Natural killer cell treated with Interleukin-12 subunit alpha and Interleukin-12 subunit beta and Interleukin-15 and Interleukin-18, amount 100 ng/mL, for 72 hours (primary cell): ENCODE data around the gene PLA2G5. TPM values are rescaled to one million over a fixed set of nuclear protein-coding genes. Genes with fewer than 3 reads are reported as not detected.

ENCODE experiments used
- ATAC-seq, 2 donors: fragments of 150-1000 bp; cut with Tn5 transposase in 1 of 2; sonication (Bioruptor Pico), chemical (Tn5 transposase) in 1 of 2; 2 replicates each; pipeline ENCODE4 v1.10.0; 2021
- DNase-seq: peaks from one replicate; pipeline ENCODE4 v3.0.0; 2022; ENCODE audit warnings: low spot score
- H3K27ac Mint-ChIP-seq, 2 donors: 1 replicate in 1 of 2; 2 replicates in 1 of 2; pipeline ENCODE4 v1.8.0; 2022; ENCODE audit warnings: mixed read lengths in 2 of 2, mild to moderate bottlenecking in 1 of 2, moderate library complexity in 1 of 2
- H3K27me3 Mint-ChIP-seq, 2 donors: 1 replicate in 1 of 2; 2 replicates in 1 of 2; pipeline ENCODE4 v1.8.0; 2022; ENCODE audit warnings: mixed read lengths in 2 of 2
- H3K36me3 Mint-ChIP-seq: one replicate; pipeline ENCODE4 v1.8.0; 2022; ENCODE audit warnings: mixed read lengths
- H3K4me1 Mint-ChIP-seq, 2 donors: 1 replicate in 1 of 2; 2 replicates in 1 of 2; pipeline ENCODE4 v1.8.0; 2022; ENCODE audit warnings: low read depth in 2 of 2, mixed read lengths in 2 of 2, mild to moderate bottlenecking in 1 of 2
- H3K4me3 Mint-ChIP-seq: one replicate; pipeline ENCODE4 v1.8.0; 2022; ENCODE audit warnings: mixed read lengths
- H3K9me3 Mint-ChIP-seq: 2 replicates; pipeline ENCODE4 v1.8.0; 2022; ENCODE audit warnings: mixed read lengths
- total RNA-seq, 2 donors: library from RNA; stranded (reverse); gene quantifications; one replicate each; pipeline ENCODE4 v1.2.3, GENCODE V29; 2022

Gene PLA2G5
- total RNA-seq, 2 donors from 2014 or later: not detected

DNA sequence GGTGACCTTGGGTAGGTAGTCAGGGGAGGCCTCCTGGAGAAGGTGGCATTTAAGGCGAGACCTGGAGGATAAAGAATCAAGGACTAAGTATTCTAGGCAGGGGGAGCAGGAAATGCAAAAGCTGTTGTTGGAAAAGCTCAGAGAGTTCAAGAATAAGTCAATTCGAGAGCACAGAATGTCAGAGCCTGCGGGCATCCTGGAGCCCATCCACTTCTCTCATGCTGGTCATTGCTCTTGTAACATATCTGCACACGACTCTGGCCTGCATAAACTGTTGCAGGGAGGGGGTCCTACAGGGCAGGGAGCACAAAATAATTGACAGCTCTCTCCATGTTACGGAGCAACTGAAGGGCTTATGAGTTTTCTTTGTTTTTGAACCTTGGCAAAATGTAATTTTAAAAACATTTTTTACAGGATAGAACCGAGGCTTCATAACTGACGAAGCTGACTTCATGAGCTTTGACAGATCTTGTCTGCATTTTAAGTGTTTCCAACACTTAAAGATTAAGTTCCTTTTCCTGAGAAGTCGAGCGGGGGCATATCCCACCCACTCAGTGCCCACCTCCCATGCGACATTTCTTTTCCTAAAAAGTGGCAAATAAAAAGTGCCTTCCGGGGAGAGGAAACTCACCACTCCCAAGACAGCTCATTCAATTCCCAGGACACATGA lies 4.2 kb downstream of the PLA2G5 start:
- no peak overlapping the region for H3K4me3 Mint-ChIP-seq
- peaks cover 28 to 31% of the 10 kb centered on the region in 2 donors for H3K27me3 Mint-ChIP-seq
- H3K36me3 Mint-ChIP-seq: no peaks in the 10 kb centered on the region
- no peak for ATAC-seq
- H3K4me1 Mint-ChIP-seq: peaks cover 9 to 11% of the 10 kb centered on the region in 2 donors
- H3K9me3 Mint-ChIP-seq: no peaks in the 10 kb centered on the region
- no peak for DNase-seq
- H3K27ac Mint-ChIP-seq: no peak overlapping the region

DNA sequence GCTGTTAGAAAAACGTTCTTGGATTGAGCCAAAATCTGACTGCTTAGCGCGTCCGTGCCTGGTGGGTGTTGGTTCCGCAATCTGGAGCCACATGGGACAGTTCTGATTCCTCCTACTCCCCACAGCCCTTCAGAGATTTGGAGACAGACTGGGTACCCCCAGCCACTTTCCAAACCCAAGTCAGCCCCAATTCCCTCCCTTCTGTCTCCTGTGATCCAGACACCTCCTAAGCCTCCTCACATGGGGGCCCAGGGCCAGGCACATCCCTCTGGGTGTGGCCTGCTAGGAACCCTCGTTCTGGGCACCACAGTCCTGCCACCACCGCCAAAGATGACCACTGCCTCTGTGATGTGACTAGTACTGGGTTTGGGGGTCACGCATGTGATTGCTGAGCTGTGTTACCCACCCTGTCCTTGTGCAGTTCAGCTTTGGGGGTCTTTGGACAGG lies 4.8 kb downstream of the PLA2G5 start:
- DNase-seq (no peak), ATAC-seq (no peak)
- H3K27me3 Mint-ChIP-seq: peaks cover 31 to 34% of the 10 kb centered on the region in 2 donors
- no peaks in the 10 kb centered on the region for H3K36me3 Mint-ChIP-seq
- no peak overlapping the region for H3K27ac Mint-ChIP-seq
- peaks cover 11% of the 10 kb centered on the region in 2 donors for H3K4me1 Mint-ChIP-seq
- no peak overlapping the region for H3K4me3 Mint-ChIP-seq
- no peaks in the 10 kb centered on the region for H3K9me3 Mint-ChIP-seq

DNA sequence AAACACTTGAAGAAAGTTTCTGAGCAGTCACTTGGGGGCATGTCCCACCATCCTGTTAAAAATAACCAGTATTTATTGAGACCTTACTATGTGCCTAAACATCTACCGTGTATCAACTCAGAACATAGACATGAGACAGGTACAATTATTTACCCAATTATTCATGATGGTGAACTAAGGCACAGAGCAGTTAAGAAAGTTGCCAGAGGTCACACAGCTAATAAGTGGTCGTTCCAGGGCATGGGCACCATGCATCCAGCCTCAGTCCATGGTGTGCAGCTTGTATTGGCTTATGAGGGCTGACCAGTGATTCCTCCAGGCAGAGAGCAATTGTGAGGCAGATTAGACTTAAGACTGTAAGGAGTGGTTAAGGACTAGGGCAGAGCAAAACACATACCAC lies 5.4 kb downstream of the PLA2G5 start:
- Mint-ChIP-seq H3K36me3 (no peaks in the 10 kb centered on the region), H3K4me1 (peaks cover 12 to 14% of the 10 kb centered on the region in 2 donors), H3K27ac (no peak overlapping the region), H3K9me3 (no peaks in the 10 kb centered on the region), H3K27me3 (peaks cover 31 to 37% of the 10 kb centered on the region in 2 donors), H3K4me3 (no peak overlapping the region)
- DNase-seq (no peak), ATAC-seq (no peak)

DNA sequence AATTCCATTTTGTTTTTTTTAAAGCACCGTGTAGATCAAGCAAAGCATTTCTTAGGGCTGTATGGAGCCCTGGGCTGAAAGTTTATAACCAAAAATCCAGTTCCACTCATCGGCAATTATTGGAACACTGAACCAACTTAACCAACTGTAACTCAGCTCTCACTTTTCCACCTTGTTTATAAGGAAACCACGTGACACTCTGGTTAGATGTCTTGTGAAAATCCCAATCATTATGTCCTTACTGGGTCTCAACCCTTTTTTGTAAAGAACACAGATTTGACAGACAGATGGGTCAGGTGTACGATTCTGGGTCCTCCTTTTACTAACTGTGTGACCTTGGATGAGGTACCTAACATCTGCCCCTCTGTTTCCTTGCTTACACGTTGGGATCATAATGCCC lies 6.2 kb downstream of the PLA2G5 start:
- Mint-ChIP-seq H3K27me3 (peaks cover 31 to 37% of the 10 kb centered on the region in 2 donors), H3K4me3 (no peak overlapping the region), H3K36me3 (no peaks in the 10 kb centered on the region), H3K27ac (no peak overlapping the region), H3K4me1 (peaks cover 21 to 23% of the 10 kb centered on the region in 2 donors), H3K9me3 (no peaks in the 10 kb centered on the region)
- ATAC-seq (no peak), DNase-seq (no peak)

DNA sequence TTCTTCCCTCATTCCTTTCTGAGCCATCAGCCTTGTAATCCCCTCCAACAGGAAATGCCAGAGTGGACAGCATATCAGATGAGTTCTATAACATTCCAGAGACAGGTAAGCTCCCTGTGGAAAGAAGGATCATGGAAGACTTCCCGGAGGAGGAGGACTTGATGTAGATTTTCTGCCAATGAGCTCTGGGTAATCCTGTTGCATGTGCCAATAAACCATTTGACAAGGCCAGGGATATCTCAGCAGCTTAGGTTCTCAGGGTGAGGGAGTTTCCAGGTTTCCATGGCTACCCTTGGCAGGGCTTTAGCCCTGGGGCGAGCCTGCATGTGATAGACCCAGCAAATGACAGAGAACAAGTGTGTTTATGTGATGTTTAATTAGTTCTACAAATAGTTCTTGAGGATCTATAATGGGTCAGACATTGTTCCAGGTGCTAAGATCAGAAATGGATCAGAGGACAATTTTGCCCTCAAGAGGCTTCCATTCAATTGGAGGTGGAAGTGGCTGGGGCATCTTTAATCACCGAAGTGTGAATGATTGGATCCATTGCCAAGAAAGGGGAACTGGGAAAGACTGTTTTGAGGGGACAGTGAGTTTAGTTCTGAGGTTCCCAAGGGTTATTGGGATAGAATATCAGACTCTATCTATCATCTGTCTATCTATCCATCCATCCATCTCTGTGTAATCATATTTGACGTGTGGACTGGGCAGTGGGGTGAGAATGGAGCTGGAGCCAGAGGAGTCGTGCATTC lies 6.9 kb downstream of the PLA2G5 start:
- peaks cover 31 to 37% of the 10 kb centered on the region in 2 donors for H3K27me3 Mint-ChIP-seq
- no peaks in the 10 kb centered on the region for H3K9me3 Mint-ChIP-seq
- peaks cover 25 to 28% of the 10 kb centered on the region in 2 donors for H3K4me1 Mint-ChIP-seq
- no peaks in the 10 kb centered on the region for H3K36me3 Mint-ChIP-seq
- H3K27ac Mint-ChIP-seq: no peak overlapping the region
- DNase-seq: peak; percentile 5
- no peak overlapping the region for H3K4me3 Mint-ChIP-seq
- ATAC-seq: no peak

DNA sequence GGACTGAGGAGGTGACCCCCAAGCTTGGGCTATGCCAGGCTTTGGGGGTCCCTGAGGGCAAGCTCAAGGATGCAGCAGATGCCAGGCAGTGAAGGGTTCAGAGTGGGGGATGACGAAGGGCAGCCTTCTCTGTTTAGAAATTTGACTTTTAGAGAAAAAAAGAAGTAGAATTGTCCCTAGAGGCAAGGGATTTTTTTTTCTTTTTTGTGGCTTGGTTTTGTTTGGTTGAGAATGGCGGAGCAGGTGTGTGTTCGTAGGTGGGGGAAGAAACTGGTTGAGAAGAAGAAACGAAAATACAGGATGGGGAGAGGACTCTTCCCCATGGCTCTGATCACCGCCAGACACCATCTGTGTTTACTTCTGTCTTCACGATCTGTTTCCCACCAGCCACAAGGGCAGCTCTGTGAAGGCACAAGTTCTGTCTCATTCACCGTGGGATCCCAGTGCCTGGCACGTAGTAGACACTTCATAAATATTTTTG lies 8.2 kb downstream of the PLA2G5 start:
- no peak for ATAC-seq
- H3K4me3 Mint-ChIP-seq: no peak overlapping the region
- H3K36me3 Mint-ChIP-seq: no peaks in the 10 kb centered on the region
- peak; percentile 51 for DNase-seq
- no peaks in the 10 kb centered on the region for H3K9me3 Mint-ChIP-seq
- H3K27ac Mint-ChIP-seq: peak overlapping the region; percentile 21 to 24
- H3K4me1 Mint-ChIP-seq: peaks cover 25 to 29% of the 10 kb centered on the region in 2 donors
- peaks cover 33 to 37% of the 10 kb centered on the region in 2 donors for H3K27me3 Mint-ChIP-seq

DNA sequence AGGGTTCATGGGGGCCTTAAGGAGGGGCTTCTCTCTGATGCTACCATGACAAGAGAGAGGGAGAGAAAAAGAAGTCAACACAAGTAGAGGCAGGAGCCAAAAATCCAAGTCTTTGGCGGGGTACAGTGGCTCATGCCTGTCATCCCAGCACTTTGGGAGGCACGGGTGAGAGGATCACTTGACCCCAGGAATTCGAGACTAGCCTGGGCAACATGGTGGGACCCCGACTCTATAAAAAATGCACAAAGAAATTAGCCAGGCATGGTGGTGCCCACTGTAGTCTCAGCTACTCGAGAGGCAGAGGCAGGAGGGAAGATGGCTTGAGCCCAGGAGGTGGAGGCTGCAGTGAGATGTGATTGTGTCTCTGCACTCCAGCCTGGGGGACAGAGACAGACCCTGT lies 8.7 kb downstream of the PLA2G5 start:
- no peak for ATAC-seq
- H3K4me1 Mint-ChIP-seq: peaks cover 25 to 29% of the 10 kb centered on the region in 2 donors
- H3K36me3 Mint-ChIP-seq: no peaks in the 10 kb centered on the region
- H3K9me3 Mint-ChIP-seq: no peaks in the 10 kb centered on the region
- peaks cover 33 to 37% of the 10 kb centered on the region in 2 donors for H3K27me3 Mint-ChIP-seq
- peak overlapping the region; percentile 21 to 24 for H3K27ac Mint-ChIP-seq
- no peak overlapping the region for H3K4me3 Mint-ChIP-seq
- DNase-seq: peak; percentile 25

DNA sequence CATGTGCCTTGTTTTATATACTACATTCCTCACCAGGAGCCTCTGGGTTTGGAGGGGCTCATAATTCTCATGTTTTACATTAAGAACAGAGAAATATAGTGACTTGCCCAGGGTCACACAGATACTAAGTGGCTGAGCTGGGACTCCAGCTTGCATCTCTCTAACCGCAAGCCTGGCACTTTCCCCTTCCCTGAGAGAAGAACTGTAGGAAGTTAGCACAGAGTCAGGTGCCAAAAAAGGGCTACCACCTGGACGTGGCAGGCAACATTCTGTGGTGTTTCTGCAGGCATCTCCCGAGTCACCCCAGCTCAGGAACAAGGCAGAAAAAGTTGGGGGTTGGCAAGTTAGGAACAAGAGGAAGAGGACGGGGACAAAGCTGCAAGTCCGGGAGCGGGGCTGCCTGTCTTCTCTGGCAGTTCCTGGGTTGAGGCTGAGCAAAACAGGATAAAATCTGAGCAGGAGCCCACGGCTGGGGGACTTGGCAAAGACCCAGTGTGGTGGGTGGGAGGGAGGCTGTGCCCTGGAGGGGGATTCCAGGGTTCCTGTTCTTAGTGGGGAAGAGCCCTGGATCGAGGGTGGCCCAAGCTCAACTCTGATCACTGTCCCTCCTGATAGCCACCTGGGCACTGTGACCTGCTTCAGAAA lies 9.8 kb downstream of the PLA2G5 start:
- ATAC-seq: no peak

DNA sequence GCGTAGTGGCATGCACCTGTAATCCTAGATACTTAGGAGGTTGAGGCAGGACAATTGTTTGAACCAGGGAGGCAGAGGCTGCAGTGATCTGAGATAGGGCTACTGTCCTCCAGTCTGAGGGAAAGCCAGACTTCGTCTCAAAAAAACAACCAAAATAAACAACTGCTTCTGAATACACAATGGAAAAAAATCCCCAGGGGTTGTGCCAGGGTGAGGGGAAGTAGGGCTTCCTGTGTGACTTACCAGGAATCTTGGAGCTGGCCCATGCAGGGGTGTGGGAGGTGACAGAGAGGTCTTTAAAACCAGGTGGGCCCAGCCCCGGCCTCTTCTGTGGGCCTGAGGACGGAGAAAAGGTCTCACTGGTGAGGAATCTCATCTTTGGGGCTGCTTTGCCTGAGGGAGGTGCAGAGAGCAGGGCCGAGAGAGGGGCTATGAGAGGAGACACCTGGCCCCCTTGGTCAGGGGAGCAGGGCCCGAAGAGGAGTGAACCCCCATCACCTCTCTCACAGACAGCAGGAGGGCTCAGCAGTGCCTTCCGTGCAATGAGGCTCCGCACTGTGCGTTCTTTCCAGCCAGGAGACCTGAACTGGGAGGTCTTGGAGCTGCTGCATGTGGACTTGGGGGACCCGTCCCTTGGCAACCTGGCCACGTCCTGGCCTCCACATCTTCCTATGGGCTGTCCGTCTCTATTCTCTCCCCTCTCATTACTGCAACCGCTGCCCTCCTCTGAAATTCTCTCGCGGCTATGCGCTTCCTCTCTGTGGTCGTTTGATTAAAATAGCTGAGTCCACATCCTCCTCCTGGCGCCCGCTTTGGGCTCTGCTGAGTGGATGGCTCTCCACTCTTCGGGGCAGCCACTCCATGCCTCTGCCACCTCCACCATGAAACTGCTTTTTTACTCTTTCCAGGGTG lies 10.7 kb downstream of the PLA2G5 start:
- H3K27me3 Mint-ChIP-seq: peaks cover 33 to 37% of the 10 kb centered on the region in 2 donors

More for the DNA sequence above, 9.8 kb downstream of the PLA2G5 start:
- H3K27me3 Mint-ChIP-seq: peaks cover 33 to 37% of the 10 kb centered on the region in 2 donors
- H3K9me3 Mint-ChIP-seq: no peaks in the 10 kb centered on the region
- H3K4me3 Mint-ChIP-seq: no peak overlapping the region
- no peak for DNase-seq
- peaks cover 25 to 29% of the 10 kb centered on the region in 2 donors for H3K4me1 Mint-ChIP-seq
- no peaks in the 10 kb centered on the region for H3K36me3 Mint-ChIP-seq
- no peak overlapping the region for H3K27ac Mint-ChIP-seq

DNA sequence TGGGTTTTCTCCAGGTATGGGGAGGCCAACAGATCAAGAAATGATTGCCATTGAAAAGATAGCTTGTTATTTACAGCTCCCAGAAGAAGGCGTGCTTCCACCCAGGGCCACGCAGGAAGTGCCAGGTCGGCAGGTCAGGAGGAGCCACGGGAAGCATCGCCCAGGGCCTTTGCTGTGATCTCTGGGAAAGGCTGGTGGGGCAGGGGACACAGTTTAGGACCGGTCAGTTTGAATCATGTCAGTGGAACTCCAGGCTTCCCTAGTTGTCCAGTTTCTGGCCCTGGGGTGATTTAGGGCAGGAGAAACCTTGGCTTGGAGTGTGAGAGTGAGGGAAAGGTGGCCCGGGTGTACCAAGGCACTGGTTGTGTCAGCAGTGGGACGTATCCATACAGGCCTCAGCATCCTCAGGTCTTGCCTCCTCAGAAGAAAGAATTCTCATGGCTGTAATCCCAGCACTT lies 11.4 kb downstream of the PLA2G5 start:
- no peaks in the 10 kb centered on the region for H3K36me3 Mint-ChIP-seq
- H3K27ac Mint-ChIP-seq: no peak overlapping the region
- H3K4me1 Mint-ChIP-seq: peaks cover 25 to 29% of the 10 kb centered on the region in 2 donors
- ATAC-seq: peak; percentile 33 to 36
- peak; percentile 40 for DNase-seq
- no peaks in the 10 kb centered on the region for H3K9me3 Mint-ChIP-seq
- peaks cover 33 to 36% of the 10 kb centered on the region in 2 donors for H3K27me3 Mint-ChIP-seq
- peak overlapping the region; percentile 69 for H3K4me3 Mint-ChIP-seq

More for the DNA sequence above, 10.7 kb downstream of the PLA2G5 start:
- ATAC-seq: peak; percentile 73 to 86
- DNase-seq: peak; percentile 56
- Mint-ChIP-seq H3K27ac (no peak overlapping the region), H3K4me3 (peak overlapping the region; percentile 69), H3K4me1 (peaks cover 25 to 29% of the 10 kb centered on the region in 2 donors), H3K9me3 (no peaks in the 10 kb centered on the region), H3K36me3 (no peaks in the 10 kb centered on the region)

DNA sequence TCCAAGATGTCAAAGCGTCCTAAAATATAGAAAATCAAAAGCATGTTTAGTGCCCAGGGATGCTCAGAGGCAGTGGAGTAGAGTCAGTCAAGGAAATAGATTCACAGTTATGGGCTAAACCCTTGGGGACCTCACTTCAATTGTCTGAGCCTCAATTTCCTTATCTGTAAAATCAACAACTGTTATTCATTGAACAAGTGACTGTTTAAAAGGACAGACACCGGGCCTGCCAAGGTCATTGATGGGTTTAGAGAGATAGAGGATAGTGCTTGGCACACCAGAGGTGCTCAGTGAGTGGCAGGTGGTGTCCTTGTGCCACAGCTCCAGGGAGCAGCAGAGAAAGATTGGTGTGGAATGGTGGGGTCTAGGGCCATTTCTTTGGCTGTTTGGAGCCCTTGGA lies 12.8 kb downstream of the PLA2G5 start:
- peaks cover 20 to 22% of the 10 kb centered on the region in 2 donors for H3K27me3 Mint-ChIP-seq
- H3K4me1 Mint-ChIP-seq: peaks cover 23 to 26% of the 10 kb centered on the region in 2 donors
- H3K36me3 Mint-ChIP-seq: no peaks in the 10 kb centered on the region
- H3K9me3 Mint-ChIP-seq: no peaks in the 10 kb centered on the region
- peak; percentile 6 for DNase-seq
- H3K27ac Mint-ChIP-seq: no peak overlapping the region
- no peak overlapping the region for H3K4me3 Mint-ChIP-seq
- ATAC-seq: no peak

DNA sequence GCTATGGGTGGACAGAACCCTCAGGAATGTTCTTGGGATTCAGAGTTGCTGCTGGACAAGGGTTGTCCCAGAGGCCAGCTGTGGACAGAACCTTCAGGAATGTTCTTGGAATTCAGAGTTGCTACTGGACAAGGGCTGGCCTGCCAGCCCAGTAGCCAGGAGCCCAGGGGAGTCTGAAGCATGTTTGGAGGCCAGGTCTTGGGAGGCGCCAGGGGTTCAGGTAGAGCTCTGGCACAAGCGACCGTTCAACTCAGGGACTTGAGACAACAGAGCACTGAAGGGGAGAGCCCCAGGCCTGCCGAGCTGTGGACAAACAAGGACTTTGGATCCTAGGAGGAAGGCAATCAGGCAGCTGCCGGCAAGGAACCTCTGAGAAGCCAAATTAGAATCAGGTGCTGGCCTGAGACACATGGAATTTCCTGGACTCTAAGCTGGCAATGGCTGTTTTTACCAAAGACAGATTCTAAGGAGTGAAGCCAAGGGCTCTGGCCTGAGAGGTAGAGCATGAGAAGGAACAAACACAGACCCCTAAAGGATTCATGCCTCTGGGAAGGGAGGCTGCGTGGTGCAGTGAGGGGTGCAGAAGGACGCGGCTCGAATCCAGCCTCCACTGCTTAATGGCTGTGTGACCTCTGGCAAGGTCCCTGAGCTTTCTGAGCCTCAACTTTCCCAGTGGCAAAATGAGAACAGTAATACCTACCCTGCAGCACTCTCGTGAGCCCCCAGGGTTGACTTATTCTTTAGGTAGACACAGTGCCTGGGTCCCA lies 13.4 kb downstream of the PLA2G5 start:
- H3K27ac Mint-ChIP-seq: no peak overlapping the region
- peak; percentile 51 for DNase-seq
- no peak overlapping the region for H3K4me3 Mint-ChIP-seq
- ATAC-seq: no peak
- H3K4me1 Mint-ChIP-seq: peaks cover 19 to 20% of the 10 kb centered on the region in 2 donors
- no peaks in the 10 kb centered on the region for H3K9me3 Mint-ChIP-seq
- H3K36me3 Mint-ChIP-seq: no peaks in the 10 kb centered on the region
- peaks cover 14 to 17% of the 10 kb centered on the region in 2 donors for H3K27me3 Mint-ChIP-seq
